DND-41 (cell line): ENCODE measurements around the gene PEX14.

Source experiments
- ATAC-seq: fragments of 200-7000 bp; cut with Tn5 transposase; 3 replicates; pipeline ENCODE4 v1.9.1; 2021; ENCODE audit warnings: low read depth; ENCODE audit not compliant: insufficient read depth
- DNase-seq: peaks from one replicate; pipeline ENCODE4 v3.0.0-alpha.2; 2020
- H2AFZ ChIP-seq: 2 replicates; pipeline ENCODE4 v1.6.0; 2012; ENCODE audit warnings: low read depth, low read length
- H3K27ac ChIP-seq: 2 replicates; pipeline ENCODE4 v1.5.1; 2012; ENCODE audit warnings: low read length, inconsistent platforms
- H3K27me3 ChIP-seq: fragments of 200-600 bp; sonication (generic); 2 replicates; pipeline ENCODE4 v1.6.0; 2012; ENCODE audit warnings: low read length, mild to moderate bottlenecking, inconsistent platforms; ENCODE audit not compliant: insufficient read depth, poor library complexity
- H3K36me3 ChIP-seq: 2 replicates; pipeline ENCODE4 v1.5.1; 2012; ENCODE audit warnings: low read length, inconsistent platforms; ENCODE audit not compliant: insufficient read depth
- H3K4me1 ChIP-seq: 2 replicates; pipeline ENCODE4 v1.5.1; 2012; ENCODE audit warnings: mild to moderate bottlenecking, low read length; ENCODE audit not compliant: insufficient read depth
- H3K4me2 ChIP-seq: 2 replicates; pipeline ENCODE4 v1.6.0; 2012; ENCODE audit warnings: mild to moderate bottlenecking, moderate library complexity, low read length, inconsistent platforms; ENCODE audit not compliant: insufficient read depth
- H3K4me3 ChIP-seq, 2 experiments: fragments of 200-600 bp in 1 of 2; shearing (Covaris generic) in 1 of 2; 2 replicates each; pipeline ENCODE4 v1.5.1; 2012 to 2016; ENCODE audit warnings: inconsistent platforms in 2 of 2, low read length in 2 of 2, mild to moderate bottlenecking in 2 of 2, low read depth in 1 of 2, moderate library complexity in 1 of 2
- H3K79me2 ChIP-seq: 2 replicates; pipeline ENCODE4 v1.6.0; 2012; ENCODE audit warnings: low read length, inconsistent platforms; ENCODE audit not compliant: insufficient read depth
- H3K9ac ChIP-seq: 2 replicates; pipeline ENCODE4 v1.6.0; 2012; ENCODE audit warnings: low read depth, mild to moderate bottlenecking, inconsistent platforms, low read length, moderate library complexity
- H3K9me3 ChIP-seq: 2 replicates; pipeline ENCODE4 v1.5.1; 2012; ENCODE audit warnings: low read length, moderate library complexity, mild to moderate bottlenecking, inconsistent platforms; ENCODE audit not compliant: insufficient read depth, severe bottlenecking
- H4K20me1 ChIP-seq: 2 replicates; pipeline ENCODE4 v1.6.0; 2012; ENCODE audit warnings: low read length; ENCODE audit not compliant: insufficient read depth
- CTCF ChIP-seq: IDR thresholded peaks from 2 replicates; pipeline ENCODE4 v1.5.1; 2012; ENCODE audit warnings: borderline replicate concordance, low read length, moderate library complexity, mild to moderate bottlenecking; ENCODE audit not compliant: poor library complexity, severe bottlenecking; ENCODE audit errors: extremely low read depth
- EZH2 ChIP-seq: IDR thresholded peaks from 3 replicates; pipeline ENCODE4 v1.6.1; 2012; ENCODE audit warnings: borderline replicate concordance, low read depth, mild to moderate bottlenecking, moderate library complexity, low read length, inconsistent platforms; ENCODE audit not compliant: severe bottlenecking

The PEX14 gene

GRCh38 chr1:10529091-10529490 is 54.3 kb downstream of the PEX14 start:
- H4K20me1 ChIP-seq = peaks cover 9% of the 10 kb centered on the region
- no peak for ATAC-seq
- no peak overlapping the region for H3K27ac ChIP-seq
- H3K9me3 ChIP-seq = no peaks in the 10 kb centered on the region
- DNase-seq = no peak
- no peaks in the 10 kb centered on the region for H3K4me1 ChIP-seq
- H3K4me3 ChIP-seq = no peak overlapping the region
- H3K4me2 ChIP-seq = no peak overlapping the region
- H2AFZ ChIP-seq = no peak overlapping the region
- no peaks in the 10 kb centered on the region for H3K36me3 ChIP-seq
- H3K9ac ChIP-seq = no peak overlapping the region
- H3K27me3 ChIP-seq = no peaks in the 10 kb centered on the region
- TF ChIP-seq CTCF = no peak
- no peak for TF ChIP-seq EZH2
- peaks cover 31% of the 10 kb centered on the region for H3K79me2 ChIP-seq

- Histone ChIP-seq H3K9ac (no peak overlapping the region), H2AFZ (no peak overlapping the region), H3K4me3 (no peak overlapping the region), H3K9me3 (no peaks in the 10 kb centered on the region), H3K79me2 (peaks cover 27% of the 10 kb centered on the region), H3K4me2 (no peak overlapping the region), H4K20me1 (peaks cover 9% of the 10 kb centered on the region), H3K27ac (no peak overlapping the region), H3K4me1 (no peaks in the 10 kb centered on the region), H3K27me3 (no peaks in the 10 kb centered on the region), H3K36me3 (no peaks in the 10 kb centered on the region)
- ATAC-seq (no peak), DNase-seq (no peak)
- TF ChIP-seq CTCF = no peak
- no peak for TF ChIP-seq EZH2
These were observed 55.0 kb downstream of the PEX14 start for GRCh38 chr1:10529765-10530164.

GRCh38 chr1:10530281-10530740 is 55.6 kb downstream of the PEX14 start:
- Histone ChIP-seq H3K4me2 (no peak overlapping the region), H3K9me3 (no peaks in the 10 kb centered on the region), H3K27ac (no peak overlapping the region), H3K4me3 (no peak overlapping the region), H3K9ac (no peak overlapping the region), H4K20me1 (peaks cover 11% of the 10 kb centered on the region), H3K36me3 (no peaks in the 10 kb centered on the region), H3K79me2 (peaks cover 23% of the 10 kb centered on the region), H3K4me1 (no peaks in the 10 kb centered on the region), H2AFZ (no peak overlapping the region), H3K27me3 (no peaks in the 10 kb centered on the region)
- ATAC-seq = no peak
- DNase-seq = no peak
- TF ChIP-seq EZH2 (no peak), CTCF (peak; percentile 27)

GRCh38 chr1:10530756-10531495 is 56.2 kb downstream of the PEX14 start:
- DNase-seq (no peak), ATAC-seq (no peak)

More at GRCh38 chr1:10530756-10531495, 56.2 kb downstream of the PEX14 start:
- Histone ChIP-seq H3K27ac (no peak overlapping the region), H4K20me1 (peaks cover 16% of the 10 kb centered on the region), H3K9me3 (no peaks in the 10 kb centered on the region), H3K4me1 (no peaks in the 10 kb centered on the region), H3K4me3 (no peak overlapping the region), H2AFZ (no peak overlapping the region), H3K79me2 (peaks cover 22% of the 10 kb centered on the region), H3K36me3 (0 out of 2 replicates have a peak, but pooled peaks cover 2% of the 10 kb centered on the region), H3K27me3 (no peaks in the 10 kb centered on the region), H3K9ac (no peak overlapping the region), H3K4me2 (no peak overlapping the region)
- TF ChIP-seq EZH2 (no peak), CTCF (no peak)
